ENCODE measurements around the gene ZMYND8.
A peak's percentile ranks its signal among the peaks of the same experiment; 100 is the strongest.

ZMYND8 gene

GRCh38 chr20:47317127-47317895 lies 39.2 kb downstream of the ZMYND8 start (continued):
- no peak for TF ChIP-seq ZNF777 (tag by site-specific recombination; IDR thresholded peaks at IDR 0.05; ENCODE audit: borderline replicate concordance)
- no peak for TF ChIP-seq ZNF660 (tag by site-specific recombination; IDR thresholded peaks at IDR 0.05)
- TF ChIP-seq ZNF560 (tag by site-specific recombination; IDR thresholded peaks at IDR 0.05; ENCODE audit: borderline replicate concordance): no peak
- no peak for TF ChIP-seq PRDM2 (tag by site-specific recombination; IDR thresholded peaks at IDR 0.05; ENCODE audit: borderline replicate concordance)
- no peak for TF ChIP-seq ZNF692 (tag by site-specific recombination; IDR thresholded peaks at IDR 0.05)
- TF ChIP-seq FEZF1 (tag by site-specific recombination; IDR thresholded peaks at IDR 0.05): no peak
- no peak for TF ChIP-seq ZSCAN23 (tag by site-specific recombination; IDR thresholded peaks at IDR 0.05)
- peak; percentile 47 for TF ChIP-seq SP3 (tag by site-specific recombination; IDR thresholded peaks at IDR 0.05)
- TF ChIP-seq ZNF76 (tag by site-specific recombination; IDR thresholded peaks at IDR 0.05; ENCODE audit: borderline replicate concordance, low read depth): no peak
- no peak for TF ChIP-seq ZNF645 (tag by site-specific recombination; IDR thresholded peaks at IDR 0.05)
- TF ChIP-seq ZBTB8A (tag by site-specific recombination; IDR thresholded peaks at IDR 0.05): peak; percentile 38; the same call in 1 of the 2 replicates
- no peak for TF ChIP-seq ZNF16 (tag by site-specific recombination; IDR thresholded peaks at IDR 0.05; ENCODE audit: low read depth)
- no peak for TF ChIP-seq RBAK (tag by site-specific recombination; IDR thresholded peaks at IDR 0.05)
- TF ChIP-seq ZNF623 (tag by site-specific recombination; IDR thresholded peaks at IDR 0.05): no peak
- TF ChIP-seq ZNF513 (tag by site-specific recombination; IDR thresholded peaks at IDR 0.05): no peak
- TF ChIP-seq ZNF501 (tag by site-specific recombination; IDR thresholded peaks at IDR 0.05): no peak
- TF ChIP-seq ZNF561 (tag by site-specific recombination; IDR thresholded peaks at IDR 0.05; ENCODE audit: borderline replicate concordance): peak; percentile 34; the same call in 1 of the 2 replicates
- no peak for TF ChIP-seq ZFP41 (tag by site-specific recombination; IDR thresholded peaks at IDR 0.05; ENCODE audit: borderline replicate concordance)
- no peak for TF ChIP-seq MEIS1 (CRISPR knock-in tag; IDR thresholded peaks at IDR 0.05; ENCODE audit: borderline replicate concordance)
- no peak for TF ChIP-seq ZNF48 (tag by site-specific recombination; IDR thresholded peaks at IDR 0.05)
- no peak for TF ChIP-seq ZNF585B (tag by site-specific recombination; IDR thresholded peaks at IDR 0.05)
- TF ChIP-seq ZNF335 (tag by site-specific recombination; conservative IDR thresholded peaks at IDR 0.05): no peak
- TF ChIP-seq ZNF350 (tag by site-specific recombination; IDR thresholded peaks at IDR 0.05): no peak
- no peak for TF ChIP-seq IKZF3 (tag by site-specific recombination; IDR thresholded peaks at IDR 0.05)
- TF ChIP-seq ZNF704 (tag by site-specific recombination; IDR thresholded peaks at IDR 0.05): no peak
- TF ChIP-seq ZNF18 (tag by site-specific recombination; IDR thresholded peaks at IDR 0.05): no peak
- peak; percentile 32; the same call in 1 of the 2 replicates for TF ChIP-seq SP2 (tag by site-specific recombination; IDR thresholded peaks at IDR 0.05)
- no peak for TF ChIP-seq TCF7L2 (IDR thresholded peaks at IDR 0.05; ENCODE audit: borderline replicate concordance, low read depth, low read length)

Measured in HEK293 (cell line).